Muscle of leg (tissue), 11 donors: ENCODE measurements around the gene RAD51B. TPM values are rescaled to one million over a fixed set of nuclear protein-coding genes. Genes with fewer than 3 reads are reported as not detected.

ENCODE experiments used
- DNase-seq: peaks from one replicate; pipeline ENCODE4 v3.0.0; 2013
- H3K27ac ChIP-seq: one replicate; pipeline ENCODE4 v1.5.1; 2013; ENCODE audit warnings: mild to moderate bottlenecking, low read length, control low read depth
- H3K27me3 ChIP-seq: one replicate; pipeline ENCODE4 v1.6.1; 2013; ENCODE audit warnings: low read length; ENCODE audit not compliant: control insufficient read depth, insufficient read depth
- H3K36me3 ChIP-seq: one replicate; pipeline ENCODE4 v1.6.1; 2013; ENCODE audit warnings: low read length; ENCODE audit not compliant: control insufficient read depth, insufficient read depth
- H3K4me1 ChIP-seq: one replicate; pipeline ENCODE4 v1.6.1; 2013; ENCODE audit warnings: low read length; ENCODE audit not compliant: control insufficient read depth, insufficient read depth
- H3K4me3 ChIP-seq: one replicate; pipeline ENCODE4 v1.5.1; 2013; ENCODE audit warnings: low read length, control low read depth
- H3K9me3 ChIP-seq: replicated peaks from 2 replicates; pipeline ENCODE4 v1.6.1; 2013; ENCODE audit warnings: low read depth, low read length; ENCODE audit not compliant: control insufficient read depth
- WGBS: methylation state at CpG from one replicate; pipeline ENCODE4 v1.1.5; 2013; ENCODE audit warnings: missing lambda C conversion rate; ENCODE audit not compliant: insufficient coverage; 5-methylcytosine and 5-hydroxymethylcytosine counted together
- polyA plus RNA-seq, 8 donors: library from polyadenylated mRNA; unstranded; fragments of 120-200 nt; gene quantifications; one replicate each; pipeline versions ENCODE4 v1.2.1 to v1.2.3, GENCODE V29; 2013; ENCODE audit warnings: inconsistent platforms in 1 of 8, low replicate concordance in 1 of 8; ENCODE audit not compliant: insufficient read length in 8 of 8, insufficient read depth in 1 of 8
- total RNA-seq: library from RNA; stranded (reverse); fragments of 120-200 nt; gene quantifications from one replicate; pipeline ENCODE4 v1.2.4, GENCODE V29; 2013

The RAD51B gene
- total and polyA plus RNA-seq, 9 donors: 6.0 to 16.5 (median 7.2) TPM

GRCh38 chr14:68594737-68595380 is 775.3 kb downstream of the RAD51B start:
- Histone ChIP-seq H3K27ac (peak overlapping the region; percentile 92), H3K36me3 (no peaks in the 10 kb centered on the region), H3K4me3 (no peak overlapping the region), H3K27me3 (no peaks in the 10 kb centered on the region), H3K9me3 (no peaks in the 10 kb centered on the region), H3K4me1 (peaks cover 77% of the 10 kb centered on the region)
- no peak for DNase-seq
- WGBS: 93% methylated on average over 4 of the region's 6 CpGs

- Histone ChIP-seq H3K27ac (peak overlapping the region; percentile 79), H3K9me3 (no peaks in the 10 kb centered on the region), H3K4me3 (no peak overlapping the region), H3K36me3 (no peaks in the 10 kb centered on the region), H3K27me3 (no peaks in the 10 kb centered on the region), H3K4me1 (peaks cover 73% of the 10 kb centered on the region)
- WGBS: 81% methylated on average over 3 of the region's 7 CpGs
- no peak for DNase-seq
Observed at GRCh38 chr14:68596211-68596610, 776.6 kb downstream of the RAD51B start.

DNA sequence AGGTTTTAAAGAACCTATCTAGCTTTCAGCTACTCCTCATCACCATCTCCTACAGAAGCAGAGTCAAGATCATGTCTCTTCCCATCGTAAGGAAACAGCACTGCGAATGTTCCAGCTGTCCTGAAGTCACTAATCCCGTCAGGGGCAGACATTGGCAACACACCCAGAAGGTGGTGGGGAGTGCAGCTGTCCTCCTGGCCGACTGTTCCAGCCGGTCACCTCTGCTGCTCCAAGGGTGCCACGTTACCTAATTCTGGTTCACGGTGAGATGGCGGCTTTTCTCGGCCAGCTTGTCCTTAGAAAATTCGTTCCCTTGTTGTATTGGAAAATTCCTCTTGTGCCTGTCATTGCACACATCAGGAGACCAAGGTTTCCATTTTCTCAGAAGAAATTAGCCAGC is 777.1 kb downstream of the RAD51B start:
- 59% methylated on average over 9 of the region's 10 CpGs for WGBS
- no peaks in the 10 kb centered on the region for H3K27me3 ChIP-seq
- H3K36me3 ChIP-seq: no peaks in the 10 kb centered on the region
- peak overlapping the region; percentile 79 for H3K27ac ChIP-seq
- DNase-seq: peak; percentile 86
- H3K4me3 ChIP-seq: no peak overlapping the region
- no peaks in the 10 kb centered on the region for H3K9me3 ChIP-seq
- H3K4me1 ChIP-seq: peaks cover 69% of the 10 kb centered on the region

DNA sequence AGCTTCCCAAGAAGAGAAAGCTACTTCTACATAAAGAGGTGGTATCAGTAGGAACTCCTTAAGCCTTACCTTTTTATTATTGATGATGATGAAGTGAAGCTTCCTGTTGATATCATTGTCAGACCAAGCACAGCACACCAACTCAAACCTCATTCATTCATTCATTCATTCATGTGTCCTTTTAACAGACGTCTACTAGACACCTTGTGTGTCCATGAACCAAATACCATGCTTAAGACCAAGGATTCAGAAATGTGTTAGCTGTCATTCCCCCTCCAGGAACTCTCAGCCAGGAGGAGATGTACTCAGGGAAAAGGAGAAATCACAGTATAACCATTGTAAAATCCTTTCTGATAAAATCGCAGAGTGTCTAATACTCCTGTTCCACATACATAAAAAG is 778.5 kb downstream of the RAD51B start:
- no CpG with 5 or more reads among the region's 2 CpGs for WGBS
- Histone ChIP-seq H3K36me3 (no peaks in the 10 kb centered on the region), H3K4me3 (no peak overlapping the region), H3K27ac (peak overlapping the region; percentile 82), H3K9me3 (no peaks in the 10 kb centered on the region), H3K27me3 (no peaks in the 10 kb centered on the region), H3K4me1 (peaks cover 63% of the 10 kb centered on the region)
- no peak for DNase-seq

GRCh38 chr14:68598621-68599447 is 779.3 kb downstream of the RAD51B start:
- Histone ChIP-seq H3K4me1 (peaks cover 59% of the 10 kb centered on the region), H3K4me3 (no peak overlapping the region), H3K36me3 (no peaks in the 10 kb centered on the region), H3K9me3 (no peaks in the 10 kb centered on the region), H3K27ac (peak overlapping the region; percentile 82), H3K27me3 (no peaks in the 10 kb centered on the region)
- 43% methylated on average over 7 of the region's 22 CpGs for WGBS
- peak; percentile 82 for DNase-seq

DNA sequence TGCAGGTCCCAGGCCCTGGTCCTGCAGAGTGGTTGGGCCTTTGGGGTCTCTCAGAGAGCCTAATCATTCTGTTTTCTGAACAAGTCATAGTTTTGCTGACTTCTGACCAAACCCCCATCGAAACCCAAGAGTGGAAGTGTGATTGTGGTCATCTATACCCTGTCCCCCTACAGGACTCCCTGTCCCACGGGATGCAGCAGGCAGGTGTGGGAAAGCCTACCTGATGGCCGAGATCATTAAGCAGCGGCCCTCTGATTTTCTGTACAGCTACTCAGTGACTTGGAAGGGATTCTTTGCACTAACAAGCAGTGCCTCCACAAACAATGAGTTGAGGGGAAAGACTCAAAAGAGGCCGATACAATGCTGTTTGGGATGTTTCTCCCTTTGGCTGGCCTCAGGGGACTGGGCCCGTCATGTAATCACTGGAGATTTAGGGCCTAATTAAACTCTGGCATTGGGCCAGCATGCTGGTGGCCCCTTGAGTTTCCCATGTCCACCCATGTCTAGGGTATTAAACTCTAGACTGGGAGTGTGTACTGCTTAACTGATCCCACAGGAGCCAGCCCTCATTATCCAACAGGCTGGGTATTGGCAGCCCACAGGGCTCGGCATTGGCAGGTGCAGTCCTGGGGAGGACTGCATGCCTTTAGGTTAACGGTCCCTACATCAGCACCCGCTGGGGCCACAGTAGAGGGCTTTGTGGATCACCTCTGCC is 780.5 kb downstream of the RAD51B start:
- WGBS: 71% methylated on average over 5 of the region's 9 CpGs
- DNase-seq: no peak
- Histone ChIP-seq H3K9me3 (peaks cover 3% of the 10 kb centered on the region), H3K36me3 (no peaks in the 10 kb centered on the region), H3K4me1 (peaks cover 58% of the 10 kb centered on the region), H3K4me3 (no peak overlapping the region), H3K27ac (no peak overlapping the region), H3K27me3 (no peaks in the 10 kb centered on the region)

DNA sequence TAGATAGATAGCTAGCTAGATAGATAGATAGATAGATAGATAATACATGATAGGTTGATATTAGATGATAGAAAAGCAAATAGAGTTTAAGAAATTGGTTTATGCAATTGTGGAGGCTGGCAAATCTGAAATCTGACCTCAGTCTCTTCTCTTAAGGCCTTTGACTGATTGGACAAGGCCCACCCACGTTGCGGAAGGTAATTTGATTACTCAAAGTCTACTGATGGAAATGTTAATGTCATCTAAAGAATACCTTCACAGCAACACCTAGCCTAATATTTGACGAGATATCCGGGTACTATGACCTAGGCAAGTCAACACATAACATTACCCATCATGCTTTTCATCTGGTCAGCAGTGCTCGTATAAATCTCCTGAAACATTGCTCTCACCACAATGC is 782.9 kb downstream of the RAD51B start:
- Histone ChIP-seq H3K36me3 (no peaks in the 10 kb centered on the region), H3K27me3 (no peaks in the 10 kb centered on the region), H3K4me3 (no peak overlapping the region), H3K9me3 (peaks cover 3% of the 10 kb centered on the region), H3K27ac (no peak overlapping the region), H3K4me1 (peaks cover 62% of the 10 kb centered on the region)
- DNase-seq: no peak
- WGBS: no CpG with 5 or more reads among the region's 5 CpGs

DNA sequence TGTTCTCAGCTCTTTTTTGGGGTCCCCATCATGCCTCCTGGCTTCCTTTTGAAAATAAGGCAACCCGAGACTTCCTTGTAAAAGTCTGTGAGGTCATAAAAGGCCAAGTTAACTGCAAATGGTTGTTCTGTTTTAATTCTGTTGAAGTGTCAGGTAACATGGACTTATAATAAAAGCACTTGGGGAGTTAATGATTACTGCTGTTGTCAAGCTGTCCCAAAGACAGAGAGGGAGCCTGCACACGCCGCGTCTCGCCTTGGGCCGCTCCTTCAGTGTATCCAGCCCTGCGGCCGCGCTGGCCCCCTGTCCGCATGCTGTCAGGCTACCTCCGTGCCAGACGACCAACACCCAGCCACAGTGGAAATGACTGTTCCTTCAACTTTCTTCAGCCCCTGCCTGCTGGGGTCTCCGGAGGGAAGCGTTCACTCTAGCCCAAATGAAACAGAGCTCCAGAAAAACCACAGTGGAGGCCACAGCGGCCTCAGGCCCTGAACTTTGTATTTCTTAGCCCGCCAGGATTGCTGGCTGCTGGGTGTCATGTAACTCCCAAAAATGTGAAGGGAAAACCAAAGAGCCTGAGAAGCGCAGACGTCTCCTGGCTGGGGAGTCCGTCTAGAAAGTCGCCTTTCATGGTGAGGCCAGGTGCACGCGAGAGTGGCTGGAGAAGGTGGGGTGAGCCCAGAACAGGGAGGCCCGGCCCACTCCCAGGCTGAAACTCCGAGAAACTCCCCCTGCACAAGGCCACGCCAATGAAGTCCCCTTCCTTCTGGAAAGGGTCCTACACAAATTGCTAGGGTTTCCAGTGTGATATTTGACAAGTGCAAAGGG is 784.2 kb downstream of the RAD51B start:
- peak; percentile 87 for DNase-seq
- Histone ChIP-seq H3K36me3 (no peaks in the 10 kb centered on the region), H3K27ac (peak overlapping the region; percentile 32), H3K9me3 (peaks cover 3% of the 10 kb centered on the region), H3K27me3 (no peaks in the 10 kb centered on the region), H3K4me1 (peaks cover 67% of the 10 kb centered on the region), H3K4me3 (no peak overlapping the region)
- WGBS: 22% methylated on average over 18 of the region's 25 CpGs

- 94% methylated on average over 9 of the region's 9 CpGs for WGBS
- Histone ChIP-seq H3K4me1 (peaks cover 67% of the 10 kb centered on the region), H3K27ac (peak overlapping the region; percentile 32), H3K36me3 (no peaks in the 10 kb centered on the region), H3K4me3 (no peak overlapping the region), H3K27me3 (no peaks in the 10 kb centered on the region), H3K9me3 (peaks cover 3% of the 10 kb centered on the region)
- DNase-seq: no peak
Observed at GRCh38 chr14:68604361-68604730, 784.8 kb downstream of the RAD51B start.
